ENCODE data around the gene TAF6L. TPM values are rescaled to one million over a fixed set of nuclear protein-coding genes. Genes with fewer than 3 reads are reported as not detected.
"Not testable (repeated sequence)": the region's sequence is repeated elsewhere in the genome, so short reads cannot be mapped to it uniquely, and the experiment has no call there.

The TAF6L gene
- total RNA-seq, 4 donors from 2014 or later: 15.6 to 29.6 (median 17.8) TPM

GRCh38 chr11:62726915-62727164, 44.4 kb upstream of the TAF6L start:
- Histone ChIP-seq H3K27me3 (no peaks in the 10 kb centered on the region), H3K27ac (peak overlapping the region; percentile 79 to 98 (median 94)), H3K4me3 (peak overlapping the region; percentile 83 to 97 (median 86)), H3K4me1 (peaks cover 0 to 50% (median 12%) of the 10 kb centered on the region in 4 donors), H3K9me3 (no peaks in the 10 kb centered on the region), H3K36me3 (peaks cover 0 to 29% (median 3%) of the 10 kb centered on the region in 3 donors)
- TF ChIP-seq POLR2A (IDR thresholded peaks at IDR 0.05) (no peak), CTCF (IDR thresholded peaks at IDR 0.05) (no peak)
- DNase-seq: no peak

- H3K36me3 ChIP-seq: peaks cover 0 to 27% (median 3%) of the 10 kb centered on the region in 3 donors
- TF ChIP-seq CTCF (IDR thresholded peaks at IDR 0.05): peak in 3 of 6 experiments; percentile 1 to 20 (median 8)
- peak; percentile 92 to 95 for TF ChIP-seq POLR2A (IDR thresholded peaks at IDR 0.05)
- peaks cover 0 to 51% (median 12%) of the 10 kb centered on the region in 4 donors for H3K4me1 ChIP-seq
- H3K9me3 ChIP-seq: no peaks in the 10 kb centered on the region
- DNase-seq: peak; percentile 96 to 99 (median 98)
- H3K27me3 ChIP-seq: no peaks in the 10 kb centered on the region
- H3K27ac ChIP-seq: peak within 1 kb of the TSS; percentile 79 to 98 (median 94)
- H3K4me3 ChIP-seq: peak within 1 kb of the TSS; percentile 83 to 97 (median 86)
Measured at GRCh38 chr11:62727165-62727871, 43.9 kb upstream of the TAF6L start, which contains the start of gene HNRNPUL2. Gene HNRNPUL2 (minus strand): TSS chr11:62727457. CDS start chr11:62727156, 301 bp downstream.

GRCh38 chr11:62727872-62728170, 43.4 kb upstream of the TAF6L start:
- Histone ChIP-seq H3K9me3 (no peaks in the 10 kb centered on the region), H3K36me3 (peaks cover 0 to 27% (median 0%) of the 10 kb centered on the region in 3 donors), H3K27me3 (no peaks in the 10 kb centered on the region), H3K27ac (peak overlapping the region; percentile 79 to 98 (median 94)), H3K4me1 (peaks cover 0 to 56% (median 12%) of the 10 kb centered on the region in 4 donors), H3K4me3 (peak overlapping the region; percentile 83 to 97 (median 86))
- DNase-seq: peak; percentile 82 to 94 (median 84)
- TF ChIP-seq CTCF (IDR thresholded peaks at IDR 0.05): no peak
- no peak for TF ChIP-seq POLR2A (IDR thresholded peaks at IDR 0.05)

GRCh38 chr11:62728171-62728988, 42.8 kb upstream of the TAF6L start, which contains the start of gene TTC9C:
Gene TTC9C (plus strand): TSS chr11:62728486. CDS start chr11:62728849, 363 bp downstream.
- peaks cover 0 to 54% (median 12%) of the 10 kb centered on the region in 4 donors for H3K4me1 ChIP-seq
- peak within 1 kb of the TSS; percentile 79 to 98 (median 94) for H3K27ac ChIP-seq
- peak; percentile 88 to 96 (median 96) for DNase-seq
- no peaks in the 10 kb centered on the region for H3K27me3 ChIP-seq
- H3K9me3 ChIP-seq: no peaks in the 10 kb centered on the region
- H3K4me3 ChIP-seq: peak within 1 kb of the TSS; percentile 83 to 97 (median 86)
- TF ChIP-seq CTCF (IDR thresholded peaks at IDR 0.05) (no peak), POLR2A (IDR thresholded peaks at IDR 0.05) (peak; percentile 72 to 73)
- peaks cover 0 to 25% (median 0%) of the 10 kb centered on the region in 3 donors for H3K36me3 ChIP-seq

GRCh38 chr11:62730076-62730475, 41.1 kb upstream of the TAF6L start:
- peaks cover 0 to 34% (median 0%) of the 10 kb centered on the region in 3 donors for H3K36me3 ChIP-seq

GRCh38 chr11:62732830-62733229, 38.4 kb upstream of the TAF6L start:
- peaks cover 0 to 31% (median 3%) of the 10 kb centered on the region in 4 donors for H3K4me1 ChIP-seq
- peaks cover 0 to 61% (median 0%) of the 10 kb centered on the region in 3 donors for H3K36me3 ChIP-seq
- no peak overlapping the region for H3K4me3 ChIP-seq
- no peak overlapping the region for H3K27ac ChIP-seq
- no peaks in the 10 kb centered on the region for H3K9me3 ChIP-seq
- peak in 2 of 6 experiments; percentile 7 to 13 for TF ChIP-seq CTCF (IDR thresholded peaks at IDR 0.05)
- TF ChIP-seq POLR2A (IDR thresholded peaks at IDR 0.05): no peak
- no peak for DNase-seq
- H3K27me3 ChIP-seq: no peaks in the 10 kb centered on the region

More at GRCh38 chr11:62730076-62730475, 41.1 kb upstream of the TAF6L start:
- H3K9me3 ChIP-seq, H3K27ac ChIP-seq, H3K27me3 ChIP-seq: not testable (repeated sequence)
- DNase-seq: peak in 1 of 3 donors; percentile 34
- H3K4me1 ChIP-seq: peaks cover 0 to 37% (median 4%) of the 10 kb centered on the region in 4 donors
- H3K4me3 ChIP-seq: peak overlapping the region in 1 of 4 donors; percentile 83
